ENCODE results near the gene SHROOM2. TPM values are rescaled to one million over a fixed set of nuclear protein-coding genes. Genes with fewer than 3 reads are reported as not detected.

SHROOM2 gene
- total and polyA plus RNA-seq, 4 donors = 3.0 to 15.5 (median 5.0) TPM

GRCh38 chrX:9948406-9948805 lies 162.2 kb downstream of the SHROOM2 start:
- ATAC-seq (ENCODE audit: insufficient read depth, low FRiP score) (no peak), DNase-seq (peak; percentile 27 to 44 (median 32))
- H3K27ac ChIP-seq (ENCODE audit: low read depth in 1 of 2, low read length in 1 of 2) = no peak overlapping the region
- no peak overlapping the region for H3K4me3 ChIP-seq
- H3K9ac ChIP-seq (ENCODE audit: insufficient read depth in 1 of 2, low read length in 2 of 2) = no peak overlapping the region
- peaks cover 0 to 5% (median 2%) of the 10 kb centered on the region in 3 donors for H3K27me3 ChIP-seq (ENCODE audit: control insufficient read depth in 3 of 3, insufficient read depth in 3 of 3, low read length in 2 of 3)
- H3K36me3 ChIP-seq (ENCODE audit: control insufficient read depth in 4 of 4, insufficient read depth in 4 of 4, low read length in 4 of 4) = peaks cover 0 to 7% (median under 1%) of the 10 kb centered on the region in 4 donors
- no peak for TF ChIP-seq CTCF (IDR thresholded peaks at IDR 0.05; ENCODE audit: control extremely low read depth, extremely low read depth)
- H3K4me1 ChIP-seq (ENCODE audit: control insufficient read depth in 5 of 5, insufficient read depth in 5 of 5, low read length in 5 of 5) = no peaks in the 10 kb centered on the region
- H3K9me3 ChIP-seq (ENCODE audit: control insufficient read depth in 4 of 4, insufficient read depth in 3 of 4, low read length in 3 of 4) = peaks cover 0 to 10% (median 1%) of the 10 kb centered on the region in 4 donors
- WGBS, 2 donors = 80 to 81% methylated on average over 9 of the region's 9 CpGs

GRCh38 chrX:9952300-9952699 lies 166.1 kb downstream of the SHROOM2 start:
- no peak for TF ChIP-seq CTCF (IDR thresholded peaks at IDR 0.05; ENCODE audit: control extremely low read depth, extremely low read depth)
- H3K9me3 ChIP-seq (ENCODE audit: control insufficient read depth in 4 of 4, insufficient read depth in 3 of 4, low read length in 3 of 4) = peaks cover 0 to 12% (median 1%) of the 10 kb centered on the region in 4 donors
- ATAC-seq (ENCODE audit: insufficient read depth, low FRiP score) (no peak), DNase-seq (no peak)
- no peak overlapping the region for H3K4me3 ChIP-seq
- WGBS, 2 donors = 59 to 67% methylated on average over 1 of the region's 1 CpG
- peaks cover 0 to 3% (median 0%) of the 10 kb centered on the region in 4 donors for H3K36me3 ChIP-seq (ENCODE audit: control insufficient read depth in 4 of 4, insufficient read depth in 4 of 4, low read length in 4 of 4)
- H3K4me1 ChIP-seq (ENCODE audit: control insufficient read depth in 5 of 5, insufficient read depth in 5 of 5, low read length in 5 of 5) = no peaks in the 10 kb centered on the region
- H3K27me3 ChIP-seq (ENCODE audit: control insufficient read depth in 3 of 3, insufficient read depth in 3 of 3, low read length in 2 of 3) = peaks cover 0 to 5% (median 2%) of the 10 kb centered on the region in 3 donors
- H3K27ac ChIP-seq (ENCODE audit: low read depth in 1 of 2, low read length in 1 of 2) = no peak overlapping the region
- H3K9ac ChIP-seq (ENCODE audit: insufficient read depth in 1 of 2, low read length in 2 of 2) = no peak overlapping the region

- DNase-seq (no peak), ATAC-seq (ENCODE audit: insufficient read depth, low FRiP score) (no peak)
- H3K9me3 ChIP-seq (ENCODE audit: control insufficient read depth in 4 of 4, insufficient read depth in 3 of 4, low read length in 3 of 4) = peaks cover 0 to 12% (median 1%) of the 10 kb centered on the region in 4 donors
- no peaks in the 10 kb centered on the region for H3K4me1 ChIP-seq (ENCODE audit: control insufficient read depth in 5 of 5, insufficient read depth in 5 of 5, low read length in 5 of 5)
- H3K27ac ChIP-seq (ENCODE audit: low read depth in 1 of 2, low read length in 1 of 2) = no peak overlapping the region
- peaks cover 0 to 2% (median 1%) of the 10 kb centered on the region in 3 donors for H3K27me3 ChIP-seq (ENCODE audit: control insufficient read depth in 3 of 3, insufficient read depth in 3 of 3, low read length in 2 of 3)
- no peak for TF ChIP-seq CTCF (IDR thresholded peaks at IDR 0.05; ENCODE audit: control extremely low read depth, extremely low read depth)
- peaks cover 0 to 3% (median 0%) of the 10 kb centered on the region in 4 donors for H3K36me3 ChIP-seq (ENCODE audit: control insufficient read depth in 4 of 4, insufficient read depth in 4 of 4, low read length in 4 of 4)
- no peak overlapping the region for H3K9ac ChIP-seq (ENCODE audit: insufficient read depth in 1 of 2, low read length in 2 of 2)
- WGBS, 2 donors = 88 to 91% methylated on average over 2 of the region's 2 CpGs
- no peak overlapping the region for H3K4me3 ChIP-seq
These were observed 167.2 kb downstream of the SHROOM2 start for GRCh38 chrX:9953396-9953795.

GRCh38 chrX:9955506-9955905 lies 169.3 kb downstream of the SHROOM2 start:
- peaks cover 0 to 9% (median 1%) of the 10 kb centered on the region in 4 donors for H3K9me3 ChIP-seq (ENCODE audit: control insufficient read depth in 4 of 4, insufficient read depth in 3 of 4, low read length in 3 of 4)
- DNase-seq (peak; percentile 49 to 88 (median 84)), ATAC-seq (ENCODE audit: insufficient read depth, low FRiP score) (no peak)
- TF ChIP-seq CTCF (IDR thresholded peaks at IDR 0.05; ENCODE audit: control extremely low read depth, extremely low read depth) = no peak
- H3K4me1 ChIP-seq (ENCODE audit: control insufficient read depth in 5 of 5, insufficient read depth in 5 of 5, low read length in 5 of 5) = no peaks in the 10 kb centered on the region
- WGBS, 2 donors = 68 to 77% methylated on average over 6 of the region's 6 CpGs
- H3K27ac ChIP-seq (ENCODE audit: low read depth in 1 of 2, low read length in 1 of 2) = no peak overlapping the region
- no peaks in the 10 kb centered on the region for H3K36me3 ChIP-seq (ENCODE audit: control insufficient read depth in 4 of 4, insufficient read depth in 4 of 4, low read length in 4 of 4)
- no peak overlapping the region for H3K4me3 ChIP-seq
- H3K9ac ChIP-seq (ENCODE audit: insufficient read depth in 1 of 2, low read length in 2 of 2) = no peak overlapping the region
- H3K27me3 ChIP-seq (ENCODE audit: control insufficient read depth in 3 of 3, insufficient read depth in 3 of 3, low read length in 2 of 3) = no peaks in the 10 kb centered on the region
